HuH-7.5 (cell line): ENCODE data around the gene PXK.

ENCODE experiments used
- DNase-seq: peaks from one replicate; pipeline ENCODE4 v3.0.0; 2011; ENCODE audit warnings: low spot score

PXK gene

GRCh38 chr3:58347984-58348383, 15.3 kb downstream of the PXK start:
- DNase-seq: no peak

GRCh38 chr3:58349792-58350626, 17.3 kb downstream of the PXK start:
- no peak for DNase-seq

GRCh38 chr3:58350627-58351013, 17.9 kb downstream of the PXK start:
- no peak for DNase-seq

- DNase-seq: no peak
Measured at GRCh38 chr3:58351920-58352319, 19.2 kb downstream of the PXK start.

GRCh38 chr3:58352626-58353025, 19.9 kb downstream of the PXK start:
- no peak for DNase-seq

GRCh38 chr3:58353722-58354553, 21.2 kb downstream of the PXK start:
- no peak for DNase-seq

GRCh38 chr3:58355179-58355578, 22.5 kb downstream of the PXK start:
- no peak for DNase-seq

GRCh38 chr3:58356054-58356453, 23.4 kb downstream of the PXK start:
- no peak for DNase-seq

- no peak for DNase-seq
Measured at GRCh38 chr3:58357402-58357801, 24.7 kb downstream of the PXK start.

GRCh38 chr3:58358092-58358491, 25.4 kb downstream of the PXK start:
- no peak for DNase-seq

- DNase-seq: no peak
Measured at GRCh38 chr3:58358808-58359207, 26.1 kb downstream of the PXK start.

- DNase-seq: no peak
Measured at GRCh38 chr3:58359621-58360020, 26.9 kb downstream of the PXK start.

- no peak for DNase-seq
Measured at GRCh38 chr3:58361866-58362265, 29.2 kb downstream of the PXK start.

GRCh38 chr3:58366699-58367098, 34.0 kb downstream of the PXK start:
- DNase-seq: no peak

- no peak for DNase-seq
Measured at GRCh38 chr3:58369038-58369437, 36.3 kb downstream of the PXK start.

- DNase-seq: no peak
Measured at GRCh38 chr3:58369876-58370275, 37.2 kb downstream of the PXK start.

- no peak for DNase-seq
Measured at GRCh38 chr3:58370407-58370806, 37.7 kb downstream of the PXK start.

- no peak for DNase-seq
Measured at GRCh38 chr3:58371754-58372153, 39.1 kb downstream of the PXK start.

GRCh38 chr3:58375254-58375653, 42.6 kb downstream of the PXK start:
- no peak for DNase-seq

GRCh38 chr3:58377168-58377567, 44.5 kb downstream of the PXK start:
- DNase-seq: no peak

- no peak for DNase-seq
Measured at GRCh38 chr3:58377750-58378149, 45.1 kb downstream of the PXK start.

GRCh38 chr3:58379351-58380073, 46.8 kb downstream of the PXK start:
- DNase-seq: no peak

- DNase-seq: no peak
Measured at GRCh38 chr3:58383476-58383875, 50.8 kb downstream of the PXK start.
